Peyer's patch (tissue), 4 donors: ENCODE measurements around the gene RSRC1.

ENCODE experiments used
- POLR2A ChIP-seq, 2 donors: fragments of 450-650 bp; IDR thresholded peaks; one replicate each; pipeline ENCODE4 v1.5.1; 2017; ENCODE audit warnings: antibody characterized with exemption in 2 of 2, mild to moderate bottlenecking in 2 of 2, moderate library complexity in 2 of 2
- TF ChIP-seq, protein P1 (sequence below), 6 experiments: fragments of 450-650 bp in 4 of 6; fragments of 200-600 bp in 2 of 6; sonication (generic) in 1 of 6; IDR thresholded peaks; one replicate each; pipeline ENCODE4 v1.5.1; 2017 to 2019; ENCODE audit warnings: antibody characterized with exemption in 6 of 6, mild to moderate bottlenecking in 3 of 6, moderate library complexity in 1 of 6

DNA sequence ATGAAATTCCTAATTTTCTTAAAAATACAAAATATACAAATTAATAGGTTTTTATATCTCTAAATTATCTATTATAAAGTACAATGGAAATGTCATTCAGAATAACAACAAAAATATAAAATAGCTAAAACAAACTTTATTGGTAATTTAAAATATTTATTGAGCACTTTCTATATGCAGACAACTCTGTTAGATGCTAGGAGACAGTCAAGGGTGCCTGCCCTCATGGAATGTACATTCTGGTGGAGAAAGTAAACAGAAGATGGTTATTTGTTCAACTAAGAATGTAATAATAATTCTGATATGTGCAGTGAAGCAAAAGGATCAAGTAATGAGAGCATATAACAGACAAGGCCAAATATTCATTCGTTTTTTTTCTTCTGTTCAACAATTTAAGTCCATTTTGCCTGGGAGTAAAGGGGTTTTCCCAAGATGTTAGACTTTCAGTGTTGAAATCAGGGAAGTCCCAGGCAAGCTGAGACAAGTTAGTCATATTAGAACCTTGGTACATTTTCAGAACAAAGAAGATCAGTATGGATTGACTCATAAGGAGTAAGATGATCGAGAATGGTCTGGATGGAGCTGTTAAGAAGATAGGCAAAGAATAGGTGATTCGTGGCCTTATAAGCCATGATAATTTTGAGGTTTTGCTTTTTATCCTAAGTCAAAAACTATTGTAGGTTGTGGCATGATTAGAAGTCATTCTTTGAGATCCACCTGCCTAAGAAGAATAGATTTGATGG lies 310.9 kb downstream of the RSRC1 start:
- TF ChIP-seq, protein P1, sequence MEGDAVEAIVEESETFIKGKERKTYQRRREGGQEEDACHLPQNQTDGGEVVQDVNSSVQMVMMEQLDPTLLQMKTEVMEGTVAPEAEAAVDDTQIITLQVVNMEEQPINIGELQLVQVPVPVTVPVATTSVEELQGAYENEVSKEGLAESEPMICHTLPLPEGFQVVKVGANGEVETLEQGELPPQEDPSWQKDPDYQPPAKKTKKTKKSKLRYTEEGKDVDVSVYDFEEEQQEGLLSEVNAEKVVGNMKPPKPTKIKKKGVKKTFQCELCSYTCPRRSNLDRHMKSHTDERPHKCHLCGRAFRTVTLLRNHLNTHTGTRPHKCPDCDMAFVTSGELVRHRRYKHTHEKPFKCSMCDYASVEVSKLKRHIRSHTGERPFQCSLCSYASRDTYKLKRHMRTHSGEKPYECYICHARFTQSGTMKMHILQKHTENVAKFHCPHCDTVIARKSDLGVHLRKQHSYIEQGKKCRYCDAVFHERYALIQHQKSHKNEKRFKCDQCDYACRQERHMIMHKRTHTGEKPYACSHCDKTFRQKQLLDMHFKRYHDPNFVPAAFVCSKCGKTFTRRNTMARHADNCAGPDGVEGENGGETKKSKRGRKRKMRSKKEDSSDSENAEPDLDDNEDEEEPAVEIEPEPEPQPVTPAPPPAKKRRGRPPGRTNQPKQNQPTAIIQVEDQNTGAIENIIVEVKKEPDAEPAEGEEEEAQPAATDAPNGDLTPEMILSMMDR (IDR thresholded peaks at IDR 0.05) = no peak
- no peak for TF ChIP-seq POLR2A (IDR thresholded peaks at IDR 0.05)
